PC-3 (cell line): ENCODE data around the gene TXLNG. TPM values are rescaled to one million over a fixed set of nuclear protein-coding genes. Genes with fewer than 3 reads are reported as not detected.

Experiments
- ATAC-seq: fragments of 200-7000 bp; cut with Tn5 transposase; 2 replicates; pipeline ENCODE4 v1.9.1; 2020; ENCODE audit warnings: mild to moderate bottlenecking, moderate library complexity
- BruUV-seq: library from RNA; stranded (reverse); fragments of 400-500 nt; replicated peaks from 2 replicates; lab custom pipeline; 2021; lab: Mats Ljungman, UMichigan
- CTCF ChIA-PET: fragments of 300-600 bp; sonication (Branson Sonifier 250); formaldehyde crosslinking; loops from one replicate; lab custom pipeline; 2022; ENCODE audit warnings: antibody characterized with exemption; lab: Charles Lee
- POLR2A ChIA-PET: fragments of 300-600 bp; sonication (Branson Sonifier 250); formaldehyde crosslinking; loops from one replicate; lab custom pipeline; 2022; ENCODE audit warnings: antibody characterized with exemption; ENCODE audit not compliant: unreplicated experiment; lab: Charles Lee
- DNase-seq: peaks from one replicate; pipeline ENCODE4 v3.0.0-alpha.2; 2015
- H2AFZ ChIP-seq: fragments of 300-600 bp; sonication (generic); 2 replicates; pipeline ENCODE4 v1.6.0; 2016; ENCODE audit warnings: antibody characterized with exemption, low read length
- H3F3A ChIP-seq: fragments of 300-600 bp; sonication (generic); one replicate; pipeline ENCODE4 v1.6.0; 2017; ENCODE audit warnings: antibody characterized with exemption, low read length, control low read depth, mild to moderate bottlenecking; ENCODE audit not compliant: unreplicated experiment
- H3K27ac ChIP-seq: fragments of 300-600 bp; sonication (generic); 2 replicates; pipeline ENCODE4 v1.5.1; 2016; ENCODE audit warnings: mild to moderate bottlenecking, low read length
- H3K27me3 ChIP-seq: fragments of 300-600 bp; sonication (generic); 2 replicates; pipeline ENCODE4 v1.6.1; 2016; ENCODE audit warnings: low read length, mixed read lengths
- H3K36me3 ChIP-seq: fragments of 300-600 bp; sonication (generic); 2 replicates; pipeline ENCODE4 v1.6.1; 2016; ENCODE audit warnings: low read depth, mixed run types, low read length, mixed read lengths
- H3K4me1 ChIP-seq: fragments of 300-600 bp; sonication (generic); 2 replicates; pipeline ENCODE4 v1.5.1; 2016; ENCODE audit warnings: low read length; ENCODE audit not compliant: insufficient read depth
- H3K4me2 ChIP-seq: fragments of 300-600 bp; sonication (generic); 2 replicates; pipeline ENCODE4 v1.6.0; 2016; ENCODE audit warnings: low read length
- H3K4me3 ChIP-seq: fragments of 300-600 bp; sonication (generic); 2 replicates; pipeline ENCODE4 v1.5.1; 2016; ENCODE audit warnings: mild to moderate bottlenecking, low read length, mixed read lengths
- H3K79me2 ChIP-seq: fragments of 300-600 bp; sonication (generic); 2 replicates; pipeline ENCODE4 v1.6.1; 2017; ENCODE audit warnings: low read length, mixed read lengths
- H3K9ac ChIP-seq: fragments of 300-600 bp; sonication (generic); 2 replicates; pipeline ENCODE4 v1.6.0; 2016; ENCODE audit warnings: mild to moderate bottlenecking, low read length
- H3K9me2 ChIP-seq: fragments of 300-600 bp; sonication (generic); replicated peaks from 2 replicates; pipeline ENCODE4 v1.6.1; 2016; ENCODE audit warnings: mixed run types, low read length, mixed read lengths
- H3K9me3 ChIP-seq: fragments of 300-600 bp; sonication (generic); 2 replicates; pipeline ENCODE4 v1.6.1; 2016; ENCODE audit warnings: low read length, mixed read lengths
- H4K20me1 ChIP-seq: fragments of 300-600 bp; sonication (generic); 2 replicates; pipeline ENCODE4 v1.6.1; 2016; ENCODE audit warnings: low read length, mixed read lengths
- EZH2 ChIP-seq: fragments of 300-600 bp; sonication (generic); IDR thresholded peaks from one replicate; pipeline ENCODE4 v1.6.1; 2017; ENCODE audit warnings: antibody characterized with exemption, mild to moderate bottlenecking, low read length; ENCODE audit not compliant: unreplicated experiment
- EZH2phosphoT487 ChIP-seq: fragments of 300-600 bp; sonication (generic); IDR thresholded peaks from 2 replicates; pipeline ENCODE4 v1.6.1; 2018; ENCODE audit warnings: mild to moderate bottlenecking, antibody characterized with exemption, low read length, borderline replicate concordance
- intact Hi-C: fragments of 100-400 bp; cut with micrococcal nuclease; formaldehyde crosslinking; loops from 2 replicates; pipeline ENCODE4 v1.9.0; 2023
- total RNA-seq: library from RNA; depleted of rRNA; stranded (reverse); fragments of >200 nt; gene quantifications from 2 replicates; pipeline ENCODE4 v1.2.3, GENCODE V29; 2014
- TF ChIP-seq, protein P1 (sequence below): fragments of 300-600 bp; sonication (generic); conservative IDR thresholded peaks from 2 replicates; pipeline ENCODE4 v1.5.1; 2017; ENCODE audit warnings: antibody characterized with exemption, low read depth, mild to moderate bottlenecking, low read length

TXLNG gene
- total RNA-seq, 1 experiment from 2014 or later = 17.1 TPM

DNA sequence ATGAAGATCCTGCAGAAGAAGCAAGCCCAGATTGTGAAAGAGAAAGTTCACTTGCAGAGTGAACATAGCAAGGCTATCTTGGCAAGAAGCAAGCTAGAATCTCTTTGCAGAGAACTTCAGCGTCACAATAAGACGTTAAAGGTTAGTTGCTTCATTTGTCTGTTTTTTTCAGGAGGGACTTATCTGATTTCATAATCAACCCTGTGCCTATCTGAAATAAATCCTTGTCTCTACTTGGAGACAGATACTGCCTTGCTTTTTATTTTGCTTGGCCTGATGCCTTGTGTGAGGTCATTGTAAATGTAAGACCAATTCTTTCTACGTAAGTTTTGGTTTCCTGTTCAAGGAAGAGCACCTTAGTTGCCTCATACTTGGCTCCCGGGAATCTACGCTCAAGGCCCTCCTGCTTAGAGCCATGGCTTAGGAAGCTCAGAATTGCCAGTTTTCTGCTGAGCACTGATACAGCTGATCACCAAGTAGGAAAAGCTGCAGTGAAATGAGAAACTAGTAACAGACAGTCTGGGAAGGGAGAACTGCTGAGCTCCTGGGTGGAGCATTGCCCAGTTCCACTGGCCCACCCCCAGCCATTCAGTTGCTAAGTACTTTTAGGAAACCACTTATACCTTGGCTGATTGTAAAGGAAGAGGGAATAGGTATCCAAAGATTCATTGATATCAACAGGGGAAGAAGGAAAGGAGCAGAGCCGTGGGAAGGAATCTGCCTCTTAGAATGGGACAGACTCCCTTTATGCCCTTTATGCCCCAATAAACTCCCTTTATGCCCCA is 42.0 kb downstream of the TXLNG start:
- ChIA-PET POLR2A (interaction anchor here (0.7 kb wide), 1 partner anchor 223 kb away, joined by 8 read pairs; no protein-coding TSS in a partner anchor), CTCF (no interaction called here)
- Histone ChIP-seq H3K27me3 (no peaks in the 10 kb centered on the region), H2AFZ (no peak overlapping the region), H3K9me3 (no peaks in the 10 kb centered on the region), H3K4me1 (peaks cover 28% of the 10 kb centered on the region), H3K9me2 (no peaks in the 10 kb centered on the region), H3K4me3 (no peak overlapping the region), H3K9ac (no peak overlapping the region), H3F3A (no peaks in the 10 kb centered on the region), H3K36me3 (peaks cover 39% of the 10 kb centered on the region; the same call in 1 of the 2 replicates), H3K27ac (no peak overlapping the region), H4K20me1 (no peaks in the 10 kb centered on the region), H3K79me2 (peaks cover 8% of the 10 kb centered on the region; the same call in 1 of the 2 replicates), H3K4me2 (no peak overlapping the region)
- no peak for ATAC-seq
- TF ChIP-seq EZH2phosphoT487 (no peak), EZH2 (no peak)
- TF ChIP-seq, protein P1, sequence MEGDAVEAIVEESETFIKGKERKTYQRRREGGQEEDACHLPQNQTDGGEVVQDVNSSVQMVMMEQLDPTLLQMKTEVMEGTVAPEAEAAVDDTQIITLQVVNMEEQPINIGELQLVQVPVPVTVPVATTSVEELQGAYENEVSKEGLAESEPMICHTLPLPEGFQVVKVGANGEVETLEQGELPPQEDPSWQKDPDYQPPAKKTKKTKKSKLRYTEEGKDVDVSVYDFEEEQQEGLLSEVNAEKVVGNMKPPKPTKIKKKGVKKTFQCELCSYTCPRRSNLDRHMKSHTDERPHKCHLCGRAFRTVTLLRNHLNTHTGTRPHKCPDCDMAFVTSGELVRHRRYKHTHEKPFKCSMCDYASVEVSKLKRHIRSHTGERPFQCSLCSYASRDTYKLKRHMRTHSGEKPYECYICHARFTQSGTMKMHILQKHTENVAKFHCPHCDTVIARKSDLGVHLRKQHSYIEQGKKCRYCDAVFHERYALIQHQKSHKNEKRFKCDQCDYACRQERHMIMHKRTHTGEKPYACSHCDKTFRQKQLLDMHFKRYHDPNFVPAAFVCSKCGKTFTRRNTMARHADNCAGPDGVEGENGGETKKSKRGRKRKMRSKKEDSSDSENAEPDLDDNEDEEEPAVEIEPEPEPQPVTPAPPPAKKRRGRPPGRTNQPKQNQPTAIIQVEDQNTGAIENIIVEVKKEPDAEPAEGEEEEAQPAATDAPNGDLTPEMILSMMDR = no peak
- intact Hi-C loops = no loop called here
- no peak for DNase-seq
- no TSS peak for BruUV-seq

DNA sequence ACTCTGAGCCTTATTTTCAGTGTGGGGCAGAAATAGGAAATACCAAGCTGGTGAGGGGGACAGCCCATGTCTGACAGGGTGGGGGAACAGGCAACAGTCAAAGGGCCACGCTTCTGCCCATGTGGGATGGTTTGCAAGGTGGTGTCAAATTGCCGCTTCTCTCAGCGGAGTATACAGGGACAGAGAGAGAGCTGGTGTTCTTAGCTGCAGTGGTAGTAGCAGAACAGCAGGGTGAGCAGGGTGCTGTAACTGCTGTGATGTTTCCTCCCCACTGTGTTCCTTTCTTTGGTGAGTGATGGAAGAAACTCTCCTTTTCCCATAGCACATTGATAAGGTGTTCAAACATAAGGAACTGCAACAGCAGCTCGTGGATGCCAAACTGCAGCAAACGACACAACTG is 46.0 kb downstream of the TXLNG start:
- H4K20me1 ChIP-seq = no peaks in the 10 kb centered on the region
- intact Hi-C loops = no loop called here
- H3K9me2 ChIP-seq = no peaks in the 10 kb centered on the region
- CTCF ChIA-PET = interaction anchor here (1.3 kb wide), 1 partner anchor 51 kb away, joined by 5 read pairs; no protein-coding TSS in a partner anchor
- H3K4me3 ChIP-seq = no peak overlapping the region
- H3K4me2 ChIP-seq = no peak overlapping the region
- peaks cover 51% of the 10 kb centered on the region; the same call in 1 of the 2 replicates for H3K36me3 ChIP-seq
- H3F3A ChIP-seq = no peaks in the 10 kb centered on the region
- H3K27ac ChIP-seq = no peak overlapping the region
- no peak for DNase-seq
- H3K9me3 ChIP-seq = no peaks in the 10 kb centered on the region
- no peak for TF ChIP-seq EZH2phosphoT487
- TF ChIP-seq EZH2 = no peak
- TF ChIP-seq, protein P1 = no peak
- H3K79me2 ChIP-seq = no peaks in the 10 kb centered on the region
- ATAC-seq = no peak
- H3K27me3 ChIP-seq = no peaks in the 10 kb centered on the region
- H3K4me1 ChIP-seq = peaks cover 1% of the 10 kb centered on the region; the same call in 1 of the 2 replicates
- no TSS peak for BruUV-seq
- H3K9ac ChIP-seq = no peak overlapping the region
- no peak overlapping the region for H2AFZ ChIP-seq
- POLR2A ChIA-PET = no interaction called here

GRCh38 chrX:16834806-16835205 is 48.5 kb downstream of the TXLNG start:
- H3K4me2 ChIP-seq = no peak overlapping the region
- H3K27me3 ChIP-seq = no peaks in the 10 kb centered on the region
- H2AFZ ChIP-seq = no peak overlapping the region
- no peak for ATAC-seq
- H3K36me3 ChIP-seq = peaks cover 55% of the 10 kb centered on the region
- no peak overlapping the region for H3K9ac ChIP-seq
- no peaks in the 10 kb centered on the region for H3F3A ChIP-seq
- H3K9me3 ChIP-seq = no peaks in the 10 kb centered on the region
- H3K79me2 ChIP-seq = no peaks in the 10 kb centered on the region
- intact Hi-C loops = no loop called here
- ChIA-PET POLR2A (no interaction called here), CTCF (no interaction called here)
- H3K4me3 ChIP-seq = no peak overlapping the region
- DNase-seq = no peak
- H4K20me1 ChIP-seq = no peaks in the 10 kb centered on the region
- BruUV-seq = no TSS peak
- TF ChIP-seq, protein P1 = no peak
- TF ChIP-seq EZH2phosphoT487 = no peak
- TF ChIP-seq EZH2 = no peak
- H3K9me2 ChIP-seq = no peaks in the 10 kb centered on the region
- H3K27ac ChIP-seq = no peak overlapping the region
- 0 out of 2 replicates have a peak, but pooled peaks cover under 1% of the 10 kb centered on the region for H3K4me1 ChIP-seq
